Immature natural killer cell (primary cell): ENCODE results near the gene TMEM184A. TPM values are rescaled to one million over a fixed set of nuclear protein-coding genes. Genes with fewer than 3 reads are reported as not detected.

ENCODE experiments used
- DNase-seq, 3 donors: peaks; one replicate each; pipeline ENCODE4 v3.0.0; 2022; ENCODE audit warnings: mixed read lengths in 1 of 3
- H3K27ac Mint-ChIP-seq, 6 donors: one replicate each; pipeline ENCODE4 v1.8.0; 2020; ENCODE audit warnings: mixed read lengths in 6 of 6, mild to moderate bottlenecking in 5 of 6, inconsistent platforms in 4 of 6, moderate library complexity in 3 of 6
- H3K27me3 Mint-ChIP-seq, 3 donors: one replicate each; pipeline ENCODE4 v1.8.0; 2020 to 2021; ENCODE audit warnings: low read depth in 3 of 3, mild to moderate bottlenecking in 3 of 3, mixed read lengths in 3 of 3, moderate library complexity in 3 of 3, inconsistent platforms in 1 of 3
- H3K36me3 Mint-ChIP-seq, 3 donors: one replicate each; pipeline ENCODE4 v1.8.0; 2020; ENCODE audit warnings: mixed read lengths in 3 of 3, inconsistent platforms in 2 of 3, mild to moderate bottlenecking in 2 of 3
- H3K4me1 Mint-ChIP-seq, 2 donors: one replicate each; pipeline ENCODE4 v1.8.0; 2020; ENCODE audit warnings: inconsistent platforms in 2 of 2, mild to moderate bottlenecking in 2 of 2, mixed read lengths in 2 of 2, moderate library complexity in 1 of 2
- H3K4me3 Mint-ChIP-seq, 5 donors: one replicate each; pipeline ENCODE4 v1.8.0; 2020; ENCODE audit warnings: mild to moderate bottlenecking in 5 of 5, mixed read lengths in 5 of 5, inconsistent platforms in 3 of 5, moderate library complexity in 3 of 5
- H3K9me3 Mint-ChIP-seq, 6 donors: one replicate each; pipeline ENCODE4 v1.8.0; 2020; ENCODE audit warnings: mild to moderate bottlenecking in 6 of 6, mixed read lengths in 6 of 6, inconsistent platforms in 4 of 6, moderate library complexity in 3 of 6
- polyA plus RNA-seq, 3 donors: library from polyadenylated mRNA; unstranded; fragments of 300-500 nt; fragmentation: Illumina TruSeq; gene quantifications; one replicate each; pipeline ENCODE4 v1.2.3, GENCODE V29; 2021

Gene TMEM184A
- polyA plus RNA-seq, 3 donors from 2014 or later = not detected

- Mint-ChIP-seq H3K27ac (no peak overlapping the region), H3K9me3 (no peaks in the 10 kb centered on the region), H3K27me3 (peaks cover 0 to 4% (median 0%) of the 10 kb centered on the region in 3 donors), H3K4me3 (no peak overlapping the region), H3K36me3 (peaks cover 4 to 27% (median 11%) of the 10 kb centered on the region in 3 donors), H3K4me1 (peaks cover 2 to 4% of the 10 kb centered on the region in 2 donors)
- DNase-seq = no peak
Observed at GRCh38 chr7:1494866-1495563, 61.0 kb downstream of the TMEM184A start.

GRCh38 chr7:1494447-1494846 is 61.6 kb downstream of the TMEM184A start:
- Mint-ChIP-seq H3K36me3 (peaks cover 4 to 27% (median 11%) of the 10 kb centered on the region in 3 donors), H3K27me3 (peaks cover 0 to 4% (median 0%) of the 10 kb centered on the region in 3 donors), H3K4me1 (peaks cover 2 to 4% of the 10 kb centered on the region in 2 donors), H3K27ac (no peak overlapping the region), H3K9me3 (no peaks in the 10 kb centered on the region), H3K4me3 (no peak overlapping the region)
- DNase-seq = no peak

GRCh38 chr7:1493571-1493970 is 62.4 kb downstream of the TMEM184A start:
- Mint-ChIP-seq H3K36me3 (peaks cover 4 to 28% (median 11%) of the 10 kb centered on the region in 3 donors), H3K4me1 (peaks cover 2 to 4% of the 10 kb centered on the region in 2 donors)
- DNase-seq = no peak

GRCh38 chr7:1493129-1493528 is 62.9 kb downstream of the TMEM184A start:
- Mint-ChIP-seq H3K4me3 (no peak overlapping the region), H3K27me3 (peaks cover 0 to 4% (median 0%) of the 10 kb centered on the region in 3 donors), H3K9me3 (no peaks in the 10 kb centered on the region), H3K36me3 (peaks cover 4 to 32% (median 11%) of the 10 kb centered on the region in 3 donors), H3K27ac (no peak overlapping the region), H3K4me1 (peaks cover 2 to 4% of the 10 kb centered on the region in 2 donors)
- DNase-seq = no peak

More at GRCh38 chr7:1493571-1493970, 62.4 kb downstream of the TMEM184A start:
- Mint-ChIP-seq H3K27ac (no peak overlapping the region), H3K4me3 (no peak overlapping the region), H3K27me3 (peaks cover 0 to 4% (median 0%) of the 10 kb centered on the region in 3 donors), H3K9me3 (no peaks in the 10 kb centered on the region)

DNA sequence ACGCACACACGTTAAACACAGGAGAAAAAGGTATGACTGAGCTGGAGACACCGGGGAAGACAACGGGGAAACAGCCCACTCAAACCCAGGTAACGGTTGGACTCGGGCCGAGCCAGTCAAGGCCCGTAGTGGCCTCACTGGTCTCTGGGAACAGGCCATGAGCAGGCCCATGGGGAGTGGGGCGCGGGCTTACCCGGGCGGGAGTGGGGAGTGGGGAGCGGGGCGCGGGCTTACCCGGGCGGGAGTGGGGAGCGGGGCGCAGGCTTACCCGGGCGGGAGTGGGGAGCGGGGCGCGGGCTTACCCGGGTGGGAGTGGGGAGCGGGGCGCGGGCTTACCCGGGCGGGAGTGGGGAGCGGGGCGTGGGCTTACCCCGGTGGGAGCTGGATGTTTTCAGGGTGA is 63.4 kb downstream of the TMEM184A start:
- Mint-ChIP-seq H3K4me1 (peaks cover 2 to 4% of the 10 kb centered on the region in 2 donors), H3K36me3 (peaks cover 4 to 29% (median 11%) of the 10 kb centered on the region in 3 donors), H3K9me3 (no peaks in the 10 kb centered on the region), H3K27ac (no peak overlapping the region), H3K4me3 (no peak overlapping the region), H3K27me3 (peaks cover 0 to 4% (median 0%) of the 10 kb centered on the region in 3 donors)
- no peak for DNase-seq

Other genes starting within 250 kb of the TMEM184A start
- gene MICALL2, start 96.7 kb downstream of the TMEM184A start, polyA plus RNA-seq = under 1 TPM in 2 of 3 donors, not detected in 1; 0.10 to 0.50 TPM
- gene INTS1, start 51.8 kb downstream of the TMEM184A start, polyA plus RNA-seq = 10 to 100 TPM in 2 of 3 donors, 1 to 10 TPM in 1; 5.2 to 33.6 (median 11.0) TPM
- gene MAFK, start 25.5 kb downstream of the TMEM184A start, polyA plus RNA-seq = under 1 TPM; 0.06 to 0.86 (median 0.76) TPM
- 10 to 100 TPM; 56.3 to 71.0 (median 61.9) TPM for gene PSMG3, start 13.8 kb upstream of the TMEM184A start, polyA plus RNA-seq
- under 1 TPM in 1 of 3 donors, not detected in 2; 0.08 TPM for gene ELFN1, start 114.1 kb upstream of the TMEM184A start, polyA plus RNA-seq